SU-DHL-6 (cell line): ENCODE results near the gene COMMD3.
A peak's percentile ranks its signal among the peaks of the same experiment; 100 is the strongest.

Experiments used
- H2AFZ ChIP-seq: fragments of 200-600 bp; sonication (generic); 2 replicates; pipeline ENCODE4 v1.6.1; 2014; ENCODE audit warnings: low read depth, mild to moderate bottlenecking, moderate library complexity, mixed read lengths, antibody characterized with exemption, low read length; ENCODE audit not compliant: severe bottlenecking
- H3F3A ChIP-seq: fragments of 200-600 bp; shearing (Covaris generic); 2 replicates; pipeline ENCODE4 v1.6.0; 2016; ENCODE audit warnings: antibody characterized with exemption, mild to moderate bottlenecking; ENCODE audit not compliant: insufficient read depth
- H3K27ac ChIP-seq: fragments of 200-600 bp; sonication (generic); 2 replicates; pipeline ENCODE4 v1.5.1; 2016; ENCODE audit warnings: low read depth, mild to moderate bottlenecking, low read length, moderate library complexity, mixed read lengths
- H3K27me3 ChIP-seq: fragments of 200-600 bp; sonication (generic), shearing (Covaris generic); 2 replicates; pipeline ENCODE4 v1.6.0; 2014; ENCODE audit warnings: mild to moderate bottlenecking, low read length
- H3K36me3 ChIP-seq: fragments of 200-600 bp; sonication (generic); 2 replicates; pipeline ENCODE4 v1.6.1; 2014; ENCODE audit warnings: mild to moderate bottlenecking, low read length, mixed read lengths
- H3K4me2 ChIP-seq: fragments of 300-600, 200-600 bp; shearing (Covaris generic), sonication (generic); 2 replicates; pipeline ENCODE4 v1.6.0; 2014; ENCODE audit warnings: low read length, low read depth, mild to moderate bottlenecking; ENCODE audit not compliant: poor library complexity, severe bottlenecking
- H3K4me3 ChIP-seq: fragments of 200-600 bp; sonication (generic); 2 replicates; pipeline ENCODE4 v1.5.1; 2014; ENCODE audit warnings: antibody characterized with exemption, low read length, mild to moderate bottlenecking, mixed read lengths; ENCODE audit not compliant: insufficient read depth, poor library complexity, severe bottlenecking
- H3K79me2 ChIP-seq: fragments of 200-600 bp; sonication (generic); 2 replicates; pipeline ENCODE4 v1.6.1; 2014; ENCODE audit warnings: mild to moderate bottlenecking, low read length, moderate library complexity; ENCODE audit not compliant: insufficient read depth
- H3K9ac ChIP-seq: fragments of 200-600 bp; sonication (generic); 2 replicates; pipeline ENCODE4 v1.7.0; 2014; ENCODE audit warnings: mild to moderate bottlenecking, low read length
- H3K9me2 ChIP-seq: fragments of 200-600 bp; sonication (generic); replicated peaks from 2 replicates; pipeline ENCODE4 v1.6.1; 2014; ENCODE audit warnings: low read length; ENCODE audit not compliant: insufficient read depth
- H3K9me3 ChIP-seq: fragments of 200-600 bp; sonication (generic); 2 replicates; pipeline ENCODE4 v1.6.1; 2014; ENCODE audit warnings: low read length, mixed read lengths; ENCODE audit not compliant: insufficient read depth
- H4K20me1 ChIP-seq: fragments of 200-600 bp; sonication (generic); 2 replicates; pipeline ENCODE4 v1.6.1; 2014; ENCODE audit warnings: low read depth, mild to moderate bottlenecking, antibody characterized with exemption, low read length, moderate library complexity, mixed read lengths
- CTCF ChIP-seq: fragments of 200-600 bp; sonication (generic); IDR thresholded peaks from one replicate; pipeline ENCODE4 v1.5.1; 2017; ENCODE audit warnings: antibody characterized with exemption, mild to moderate bottlenecking, low read length, moderate library complexity; ENCODE audit not compliant: insufficient read depth, poor library complexity, severe bottlenecking
- EZH2phosphoT487 ChIP-seq: fragments of 200-600 bp; sonication (generic), shearing (Covaris generic); conservative IDR thresholded peaks from 2 replicates; pipeline ENCODE4 v1.6.1; 2018; ENCODE audit warnings: mild to moderate bottlenecking, antibody characterized with exemption, low read length, moderate library complexity, mixed read lengths

Gene COMMD3

GRCh38 chr10:22324893-22325271 is 8.7 kb downstream of the COMMD3 start:
- TF ChIP-seq EZH2phosphoT487 (no peak), CTCF (no peak)
- Histone ChIP-seq H3F3A (peaks cover 15% of the 10 kb centered on the region), H3K79me2 (0 out of 2 replicates have a peak, but pooled peaks cover 4% of the 10 kb centered on the region), H2AFZ (no peak overlapping the region), H3K9me2 (no peaks in the 10 kb centered on the region), H3K9ac (peak overlapping the region; percentile 39), H3K36me3 (peaks cover 23% of the 10 kb centered on the region; the same call in 1 of the 2 replicates), H3K4me3 (peak overlapping the region; percentile 70), H3K27me3 (no peaks in the 10 kb centered on the region), H3K9me3 (no peaks in the 10 kb centered on the region), H3K27ac (no peak overlapping the region), H4K20me1 (peaks cover 16% of the 10 kb centered on the region; the same call in 1 of the 2 replicates), H3K4me2 (peak overlapping the region; percentile 73)

- Histone ChIP-seq H2AFZ (no peak overlapping the region), H3K9ac (peak overlapping the region; percentile 39), H3K79me2 (0 out of 2 replicates have a peak, but pooled peaks cover 4% of the 10 kb centered on the region)
Measured at GRCh38 chr10:22325272-22326144, 9.3 kb downstream of the COMMD3 start.

GRCh38 chr10:22326145-22326702 is 10.0 kb downstream of the COMMD3 start:
- Histone ChIP-seq H3K79me2 (0 out of 2 replicates have a peak, but pooled peaks cover 4% of the 10 kb centered on the region), H3K4me3 (no peak overlapping the region), H3K27ac (no peak overlapping the region), H3K36me3 (peaks cover 23% of the 10 kb centered on the region; the same call in 1 of the 2 replicates), H3F3A (peaks cover 12% of the 10 kb centered on the region; the same call in 1 of the 2 replicates), H3K9me2 (no peaks in the 10 kb centered on the region), H3K9me3 (no peaks in the 10 kb centered on the region), H3K4me2 (peak overlapping the region; percentile 30), H4K20me1 (peaks cover 16% of the 10 kb centered on the region; the same call in 1 of the 2 replicates), H3K27me3 (no peaks in the 10 kb centered on the region), H3K9ac (no peak overlapping the region), H2AFZ (no peak overlapping the region)
- TF ChIP-seq EZH2phosphoT487, result no peak
- TF ChIP-seq CTCF, result no peak

More at GRCh38 chr10:22325272-22326144, 9.3 kb downstream of the COMMD3 start:
- H3K27ac ChIP-seq, result no peak overlapping the region
- no peaks in the 10 kb centered on the region for H3K9me3 ChIP-seq
- H3F3A ChIP-seq, result peaks cover 12% of the 10 kb centered on the region; the same call in 1 of the 2 replicates
- TF ChIP-seq CTCF, result no peak
- TF ChIP-seq EZH2phosphoT487, result no peak
- peaks cover 16% of the 10 kb centered on the region; the same call in 1 of the 2 replicates for H4K20me1 ChIP-seq
- no peaks in the 10 kb centered on the region for H3K9me2 ChIP-seq
- peak overlapping the region; percentile 73 for H3K4me2 ChIP-seq
- H3K4me3 ChIP-seq, result peak overlapping the region; percentile 70
- peaks cover 23% of the 10 kb centered on the region; the same call in 1 of the 2 replicates for H3K36me3 ChIP-seq
- no peaks in the 10 kb centered on the region for H3K27me3 ChIP-seq
